Ishikawa (cell line): Measurements from ENCODE around the gene LLGL2.

Experiments
- CREB1 ChIP-seq: IDR thresholded peaks from 2 replicates; pipeline ENCODE4 v1.6.1; 2012; ENCODE audit warnings: low read depth
- EGR1 ChIP-seq: IDR thresholded peaks from 2 replicates; pipeline ENCODE4 v1.6.1; 2012
- EP300 ChIP-seq: IDR thresholded peaks from 2 replicates; pipeline ENCODE4 v1.6.1; 2012; ENCODE audit warnings: borderline replicate concordance
- MAX ChIP-seq: IDR thresholded peaks from 2 replicates; pipeline ENCODE4 v1.6.1; 2012
- NFIC ChIP-seq: IDR thresholded peaks from 2 replicates; pipeline ENCODE4 v1.6.1; 2012
- RAD21 ChIP-seq: IDR thresholded peaks from 2 replicates; pipeline ENCODE4 v1.6.1; 2012; ENCODE audit warnings: low read depth
- REST ChIP-seq: IDR thresholded peaks from 2 replicates; pipeline ENCODE4 v1.6.1; 2012; ENCODE audit warnings: low read depth, mild to moderate bottlenecking
- TAF1 ChIP-seq: IDR thresholded peaks from 2 replicates; pipeline ENCODE4 v1.6.1; 2012; ENCODE audit warnings: low read depth, mild to moderate bottlenecking
- TCF12 ChIP-seq: IDR thresholded peaks from 2 replicates; pipeline ENCODE4 v1.6.1; 2012; ENCODE audit warnings: low read depth
- TEAD4 ChIP-seq: IDR thresholded peaks from 2 replicates; pipeline ENCODE4 v1.6.1; 2012
- YY1 ChIP-seq: IDR thresholded peaks from 2 replicates; pipeline ENCODE4 v1.6.1; 2012; ENCODE audit warnings: low read depth

DNA sequence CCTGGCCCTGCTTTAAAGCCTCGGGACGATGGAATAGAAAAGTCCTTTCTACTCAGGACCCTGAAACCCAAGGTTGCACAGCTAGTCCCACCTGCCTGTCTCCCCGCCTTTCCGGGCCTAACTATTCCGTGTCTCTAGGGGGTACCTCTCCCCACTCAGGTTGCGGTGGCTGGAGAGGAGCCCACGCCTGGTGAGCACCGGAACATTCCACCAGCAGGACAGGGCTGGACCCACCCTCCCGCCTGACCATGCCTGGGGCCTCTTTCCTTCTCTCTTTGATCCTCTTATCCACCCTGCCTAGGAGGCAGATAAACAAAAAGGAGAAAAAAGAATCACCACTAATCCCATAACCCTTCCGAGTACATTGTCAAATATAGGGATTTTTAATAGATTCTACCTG lies 10.9 kb downstream of the LLGL2 start:
- TF ChIP-seq REST (no peak), MAX (no peak), TAF1 (no peak), TEAD4 (no peak), CREB1 (no peak), EP300 (no peak), TCF12 (no peak), YY1 (no peak), NFIC (no peak), EGR1 (no peak), RAD21 (no peak)
